ENCODE results near the gene AFAP1.

AFAP1 gene

GRCh38 chr4:7910952-7911578 lies 28.6 kb downstream of the AFAP1 start:
- DNase-seq, result no peak

- DNase-seq, result no peak
These were observed 29.3 kb downstream of the AFAP1 start for GRCh38 chr4:7910263-7910896.

GRCh38 chr4:7909463-7910262 lies 30.0 kb downstream of the AFAP1 start:
- DNase-seq, result no peak

- no peak for DNase-seq
These were observed 31.0 kb downstream of the AFAP1 start for GRCh38 chr4:7908668-7909067.

GRCh38 chr4:7907142-7907541 lies 32.5 kb downstream of the AFAP1 start:
- DNase-seq, result no peak

- no peak for DNase-seq
These were observed 33.4 kb downstream of the AFAP1 start for GRCh38 chr4:7906171-7906701.

- no peak for DNase-seq
These were observed 34.4 kb downstream of the AFAP1 start for GRCh38 chr4:7904952-7905915.

GRCh38 chr4:7903791-7904516 lies 35.7 kb downstream of the AFAP1 start:
- DNase-seq, result no peak

- no peak for DNase-seq
These were observed 36.8 kb downstream of the AFAP1 start for GRCh38 chr4:7902826-7903225.

GRCh38 chr4:7902101-7902553 lies 37.5 kb downstream of the AFAP1 start:
- no peak for DNase-seq

GRCh38 chr4:7901311-7901885 lies 38.3 kb downstream of the AFAP1 start:
- DNase-seq, result no peak

GRCh38 chr4:7900334-7900909 lies 39.2 kb downstream of the AFAP1 start:
- no peak for DNase-seq

GRCh38 chr4:7899184-7899869 lies 40.3 kb downstream of the AFAP1 start:
- no peak for DNase-seq

GRCh38 chr4:7898385-7898784 lies 41.3 kb downstream of the AFAP1 start:
- DNase-seq, result no peak

GRCh38 chr4:7897811-7898210 lies 41.9 kb downstream of the AFAP1 start:
- no peak for DNase-seq

GRCh38 chr4:7894677-7895181 lies 44.9 kb downstream of the AFAP1 start:
- no peak for DNase-seq

GRCh38 chr4:7894098-7894676 lies 45.5 kb downstream of the AFAP1 start:
- no peak for DNase-seq

GRCh38 chr4:7893539-7893938 lies 46.1 kb downstream of the AFAP1 start:
- no peak for DNase-seq

GRCh38 chr4:7892212-7893019 lies 47.2 kb downstream of the AFAP1 start:
- no peak for DNase-seq
